ENCODE measurements around the gene MTCH1. TPM values are rescaled to one million over a fixed set of nuclear protein-coding genes. Genes with fewer than 3 reads are reported as not detected.

The MTCH1 gene
- total RNA-seq, 1 experiment from 2014 or later: 78.2 TPM

GRCh38 chr6:37022135-37022863 lies 36.3 kb upstream of the MTCH1 start:
- no TSS peak for BruUV-seq (replicated peaks)
- TF ChIP-seq, protein P1, sequence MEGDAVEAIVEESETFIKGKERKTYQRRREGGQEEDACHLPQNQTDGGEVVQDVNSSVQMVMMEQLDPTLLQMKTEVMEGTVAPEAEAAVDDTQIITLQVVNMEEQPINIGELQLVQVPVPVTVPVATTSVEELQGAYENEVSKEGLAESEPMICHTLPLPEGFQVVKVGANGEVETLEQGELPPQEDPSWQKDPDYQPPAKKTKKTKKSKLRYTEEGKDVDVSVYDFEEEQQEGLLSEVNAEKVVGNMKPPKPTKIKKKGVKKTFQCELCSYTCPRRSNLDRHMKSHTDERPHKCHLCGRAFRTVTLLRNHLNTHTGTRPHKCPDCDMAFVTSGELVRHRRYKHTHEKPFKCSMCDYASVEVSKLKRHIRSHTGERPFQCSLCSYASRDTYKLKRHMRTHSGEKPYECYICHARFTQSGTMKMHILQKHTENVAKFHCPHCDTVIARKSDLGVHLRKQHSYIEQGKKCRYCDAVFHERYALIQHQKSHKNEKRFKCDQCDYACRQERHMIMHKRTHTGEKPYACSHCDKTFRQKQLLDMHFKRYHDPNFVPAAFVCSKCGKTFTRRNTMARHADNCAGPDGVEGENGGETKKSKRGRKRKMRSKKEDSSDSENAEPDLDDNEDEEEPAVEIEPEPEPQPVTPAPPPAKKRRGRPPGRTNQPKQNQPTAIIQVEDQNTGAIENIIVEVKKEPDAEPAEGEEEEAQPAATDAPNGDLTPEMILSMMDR (IDR thresholded peaks at IDR 0.05; ENCODE audit: unreplicated experiment): no peak
- Mint-ChIP-seq H3K27ac (ENCODE audit: low read depth, unreplicated experiment) (no peak overlapping the region), H3K36me3 (ENCODE audit: insufficient read depth, unreplicated experiment) (no peaks in the 10 kb centered on the region), H3K4me1 (ENCODE audit: insufficient read depth, unreplicated experiment) (peaks cover 47% of the 10 kb centered on the region), H3K27me3 (ENCODE audit: insufficient read depth, unreplicated experiment) (no peaks in the 10 kb centered on the region), H3K9me3 (ENCODE audit: unreplicated experiment) (no peaks in the 10 kb centered on the region), H3K4me3 (ENCODE audit: unreplicated experiment) (no peak overlapping the region)
- ChIA-PET CTCF (interaction anchor here (0.7 to 16.7 kb wide), 8 partner anchors 9 to 257 kb away, joined by 3 to 359 read pairs (median 36); partner anchors contain the start of gene PIM1), POLR2A (interaction anchor here (1.4 to 9.7 kb wide), 4 partner anchors 24 to 191 kb away, joined by 3 to 117 read pairs (median 28); partner anchors contain the start of gene PIM1)
- no peak for DNase-seq (ENCODE audit: unreplicated experiment)
- intact Hi-C loops (cut with micrococcal nuclease): no loop called here

GRCh38 chr6:37021356-37022129 lies 35.5 kb upstream of the MTCH1 start:
- no peaks in the 10 kb centered on the region for H3K27me3 Mint-ChIP-seq (ENCODE audit: insufficient read depth, unreplicated experiment)
- intact Hi-C loops (cut with micrococcal nuclease): no loop called here

GRCh38 chr6:37020812-37021211 lies 34.8 kb upstream of the MTCH1 start:
- Mint-ChIP-seq H3K27me3 (ENCODE audit: insufficient read depth, unreplicated experiment) (no peaks in the 10 kb centered on the region), H3K27ac (ENCODE audit: low read depth, unreplicated experiment) (no peak overlapping the region), H3K9me3 (ENCODE audit: unreplicated experiment) (no peaks in the 10 kb centered on the region), H3K4me3 (ENCODE audit: unreplicated experiment) (no peak overlapping the region), H3K4me1 (ENCODE audit: insufficient read depth, unreplicated experiment) (peaks cover 44% of the 10 kb centered on the region), H3K36me3 (ENCODE audit: insufficient read depth, unreplicated experiment) (no peaks in the 10 kb centered on the region)
- no TSS peak for BruUV-seq (replicated peaks)
- ChIA-PET POLR2A (interaction anchor here (0.6 to 9.7 kb wide), 4 partner anchors 13 to 151 kb away, joined by 3 to 117 read pairs (median 26); partner anchors contain the start of gene PIM1), CTCF (interaction anchor here (0.6 to 16.7 kb wide), 9 partner anchors 10 to 255 kb away, joined by 3 to 359 read pairs (median 5); partner anchors contain the start of gene PIM1)
- TF ChIP-seq, protein P1 (IDR thresholded peaks at IDR 0.05; ENCODE audit: unreplicated experiment): no peak
- DNase-seq (ENCODE audit: unreplicated experiment): no peak
- intact Hi-C loops (cut with micrococcal nuclease): no loop called here

More at GRCh38 chr6:37021356-37022129, 35.5 kb upstream of the MTCH1 start:
- ChIA-PET CTCF (interaction anchor here (0.6 to 16.7 kb wide), 10 partner anchors 10 to 187 kb away, joined by 3 to 359 read pairs (median 6); partner anchors contain the start of gene PIM1), POLR2A (interaction anchor here (0.6 to 9.7 kb wide), 5 partner anchors 36 to 192 kb away, joined by 3 to 117 read pairs (median 6); partner anchors contain the start of gene PIM1)
- Mint-ChIP-seq H3K4me1 (ENCODE audit: insufficient read depth, unreplicated experiment) (peaks cover 47% of the 10 kb centered on the region), H3K27ac (ENCODE audit: low read depth, unreplicated experiment) (no peak overlapping the region), H3K36me3 (ENCODE audit: insufficient read depth, unreplicated experiment) (no peaks in the 10 kb centered on the region), H3K4me3 (ENCODE audit: unreplicated experiment) (no peak overlapping the region), H3K9me3 (ENCODE audit: unreplicated experiment) (no peaks in the 10 kb centered on the region)
- TF ChIP-seq, protein P1 (IDR thresholded peaks at IDR 0.05; ENCODE audit: unreplicated experiment): peak; percentile 44
- BruUV-seq (replicated peaks): no TSS peak
- peak; percentile 61 for DNase-seq (ENCODE audit: unreplicated experiment)

DNA sequence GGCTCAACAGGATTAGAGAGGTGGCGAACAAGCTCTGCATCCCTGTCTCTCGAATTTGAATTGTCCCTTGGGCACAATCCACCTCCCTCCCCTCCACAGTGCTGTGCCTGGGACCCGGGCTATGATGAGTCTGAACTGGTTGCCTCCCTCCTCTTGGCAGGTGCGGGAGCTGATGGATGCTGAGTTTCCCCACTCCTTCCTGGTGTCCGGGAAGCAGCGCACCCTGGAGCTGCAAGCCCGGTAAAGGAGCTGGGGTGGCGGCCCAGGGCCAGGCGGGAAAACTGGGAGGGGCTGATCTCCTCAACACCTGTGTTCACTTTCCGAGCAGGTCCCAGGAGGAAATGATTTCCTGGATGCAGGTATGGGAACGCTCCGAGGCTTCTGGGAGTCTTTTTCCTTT lies 34.4 kb upstream of the MTCH1 start:
- no peak overlapping the region for H3K4me3 Mint-ChIP-seq (ENCODE audit: unreplicated experiment)
- TF ChIP-seq, protein P1 (IDR thresholded peaks at IDR 0.05; ENCODE audit: unreplicated experiment): no peak
- DNase-seq (ENCODE audit: unreplicated experiment): peak; percentile 47
- peaks cover 40% of the 10 kb centered on the region for H3K4me1 Mint-ChIP-seq (ENCODE audit: insufficient read depth, unreplicated experiment)
- no peaks in the 10 kb centered on the region for H3K36me3 Mint-ChIP-seq (ENCODE audit: insufficient read depth, unreplicated experiment)
- H3K27me3 Mint-ChIP-seq (ENCODE audit: insufficient read depth, unreplicated experiment): no peaks in the 10 kb centered on the region
- H3K27ac Mint-ChIP-seq (ENCODE audit: low read depth, unreplicated experiment): no peak overlapping the region
- ChIA-PET POLR2A (interaction anchor here (0.6 to 9.7 kb wide), 5 partner anchors 13 to 192 kb away, joined by 3 to 117 read pairs (median 4); partner anchors contain the start of gene PIM1), CTCF (interaction anchor here (1.1 to 16.7 kb wide), 9 partner anchors 11 to 255 kb away, joined by 3 to 359 read pairs (median 59); partner anchors contain the start of genes C6orf89 and PIM1)
- no TSS peak for BruUV-seq (replicated peaks)
- intact Hi-C loops (cut with micrococcal nuclease): no loop called here
- H3K9me3 Mint-ChIP-seq (ENCODE audit: unreplicated experiment): no peaks in the 10 kb centered on the region

Data from MCF 10A (cell line).